CMK (cell line): Measurements from ENCODE around the gene DGKG.

Experiments
- DNase-seq: peaks from one replicate; pipeline ENCODE4 v3.0.0-alpha.2; 2010; ENCODE audit warnings: low read depth

DGKG gene

GRCh38 chr3:186108941-186109865, 252.8 kb downstream of the DGKG start, which contains the start of gene ETV5:
Gene ETV5 (minus strand): TSS chr3:186109089. CDS start chr3:186105868, 3,221 bp downstream.
- DNase-seq = peak; percentile 87

GRCh38 chr3:186108106-186108940, 253.7 kb downstream of the DGKG start:
- DNase-seq = peak; percentile 36

GRCh38 chr3:186107215-186108105, 254.6 kb downstream of the DGKG start:
- DNase-seq = no peak

GRCh38 chr3:186105543-186105942, 256.5 kb downstream of the DGKG start:
- no peak for DNase-seq

GRCh38 chr3:186102687-186103086, 259.3 kb downstream of the DGKG start:
- DNase-seq = no peak

- DNase-seq = no peak
Measured at GRCh38 chr3:186100398-186100797, 261.6 kb downstream of the DGKG start.

- no peak for DNase-seq
Measured at GRCh38 chr3:186099178-186099577, 262.9 kb downstream of the DGKG start.

- no peak for DNase-seq
Measured at GRCh38 chr3:186098740-186099139, 263.3 kb downstream of the DGKG start.

GRCh38 chr3:186097663-186098451, 264.2 kb downstream of the DGKG start:
- no peak for DNase-seq

- no peak for DNase-seq
Measured at GRCh38 chr3:186097317-186097662, 264.7 kb downstream of the DGKG start.
